Measurements from ENCODE around the gene CCL3.
"Not testable (repeated sequence)": the region's sequence is repeated elsewhere in the genome, so short reads cannot be mapped to it uniquely, and the experiment has no call there.

CCL3 gene

DNA sequence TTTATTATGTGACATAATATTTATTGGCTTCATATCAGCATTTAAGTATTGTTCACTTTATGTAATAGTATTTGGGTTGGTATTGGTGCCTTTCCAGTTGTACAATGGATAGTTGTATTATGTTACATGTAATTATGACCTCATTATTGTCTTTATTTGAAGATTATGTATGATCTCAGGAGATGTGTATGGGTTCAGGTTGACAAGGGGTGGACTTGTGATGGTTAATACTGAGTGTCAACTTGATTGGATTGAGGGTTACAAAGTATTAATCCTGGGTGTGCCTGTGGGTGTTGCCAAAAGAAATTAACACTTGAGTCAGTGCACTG is 25.7 kb upstream of the CCL3 start:
- not testable (repeated sequence) for DNase-seq (ENCODE audit: low read depth)

DNA sequence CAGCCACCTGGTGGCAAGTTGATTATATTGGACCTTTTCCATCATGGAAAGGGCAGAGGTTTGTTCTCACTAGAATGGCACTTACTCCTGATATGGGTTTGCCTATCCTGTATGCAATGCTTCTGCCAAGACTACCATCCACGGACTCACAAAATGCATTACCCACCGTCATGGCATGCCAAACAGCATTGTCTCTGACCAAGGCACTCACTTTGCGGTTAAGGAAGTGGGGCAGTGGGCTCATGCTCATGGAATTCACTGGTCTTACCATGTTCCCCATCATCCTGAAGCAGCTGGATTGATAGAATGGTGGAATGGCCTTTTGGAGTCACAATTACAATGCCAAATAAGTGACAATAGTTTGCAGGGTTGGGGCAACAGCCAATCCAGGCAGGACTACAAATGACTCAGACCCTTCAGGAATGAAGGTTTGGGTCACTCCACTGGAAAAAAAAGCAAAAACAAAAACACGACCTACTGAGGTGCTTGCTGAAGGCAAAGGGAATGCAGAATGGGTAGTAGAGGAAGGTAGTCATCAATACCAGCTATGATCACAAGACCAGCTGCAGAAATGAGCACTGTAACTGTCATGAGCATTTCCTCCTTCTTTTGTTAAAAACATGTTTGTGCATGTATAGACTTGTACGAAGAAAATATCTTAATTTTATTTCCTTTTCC is 25.2 kb upstream of the CCL3 start:
- DNase-seq (ENCODE audit: low read depth) = not testable (repeated sequence)

GRCh38 chr17:36113131-36113530 is 23.2 kb upstream of the CCL3 start:
- DNase-seq (ENCODE audit: low read depth) = not testable (repeated sequence)

- DNase-seq (ENCODE audit: low read depth) = no peak
Observed at GRCh38 chr17:36112572-36112971, 22.6 kb upstream of the CCL3 start.

DNA sequence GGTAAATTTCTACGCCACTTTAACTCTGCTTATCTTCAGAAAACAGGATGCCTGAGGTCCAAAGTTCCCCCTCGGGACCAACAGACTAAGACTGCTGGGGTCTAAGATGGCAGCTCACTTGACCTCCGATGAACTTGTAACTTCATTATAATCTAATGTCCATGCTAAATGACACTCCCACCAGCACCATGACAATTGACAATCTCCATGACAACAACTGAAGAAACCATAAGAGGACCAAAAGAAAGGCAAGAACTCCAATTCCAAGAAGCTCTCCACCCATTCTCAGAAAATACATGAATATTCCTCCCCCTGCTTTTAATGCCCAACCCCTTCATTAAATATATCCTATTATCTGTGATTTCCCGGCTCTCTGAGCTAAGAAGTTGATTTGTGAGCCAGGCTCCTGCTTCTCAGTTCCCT is 21.1 kb upstream of the CCL3 start:
- DNase-seq (ENCODE audit: low read depth) = no peak

DNA sequence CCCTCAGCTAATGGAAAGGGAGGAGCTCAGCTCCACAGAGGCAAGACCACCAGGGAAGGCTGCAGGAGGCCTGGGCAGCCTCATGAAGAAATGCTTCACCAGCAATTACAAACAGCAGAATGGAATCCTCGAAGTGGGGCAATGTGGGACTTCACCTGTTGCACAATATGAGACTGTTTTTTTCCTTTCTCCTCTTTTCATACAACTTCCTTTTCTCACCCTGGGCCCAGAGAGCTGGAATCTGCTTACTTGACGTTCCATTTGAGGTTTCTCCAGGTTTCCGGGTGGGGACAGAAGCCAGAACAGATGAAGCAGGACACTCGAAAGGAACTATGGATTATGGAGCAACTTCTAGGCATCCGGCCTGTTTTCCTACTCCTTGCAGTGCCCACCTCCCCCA is 18.3 kb upstream of the CCL3 start:
- DNase-seq (ENCODE audit: low read depth) = not testable (repeated sequence)

- no peak for DNase-seq (ENCODE audit: low read depth)
Observed at GRCh38 chr17:36107660-36108059, 17.7 kb upstream of the CCL3 start.

DNA sequence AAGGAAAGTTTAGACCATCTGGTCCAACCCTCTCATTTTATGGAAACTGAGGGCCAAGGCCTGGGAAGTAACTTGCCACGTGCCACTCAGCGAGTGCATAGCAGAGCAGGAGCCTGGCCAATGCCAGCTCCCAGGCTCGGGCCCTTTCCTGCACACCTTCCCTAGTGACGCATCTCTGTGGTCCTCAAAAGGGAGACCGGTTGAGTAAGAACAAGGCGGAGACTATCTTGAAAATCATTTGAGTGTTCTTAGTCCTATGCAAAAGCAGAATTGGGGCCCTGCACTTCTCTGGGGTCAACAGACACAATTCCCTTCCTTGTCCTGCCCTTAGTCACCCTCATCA is 16.5 kb upstream of the CCL3 start:
- DNase-seq (ENCODE audit: low read depth) = no peak

DNA sequence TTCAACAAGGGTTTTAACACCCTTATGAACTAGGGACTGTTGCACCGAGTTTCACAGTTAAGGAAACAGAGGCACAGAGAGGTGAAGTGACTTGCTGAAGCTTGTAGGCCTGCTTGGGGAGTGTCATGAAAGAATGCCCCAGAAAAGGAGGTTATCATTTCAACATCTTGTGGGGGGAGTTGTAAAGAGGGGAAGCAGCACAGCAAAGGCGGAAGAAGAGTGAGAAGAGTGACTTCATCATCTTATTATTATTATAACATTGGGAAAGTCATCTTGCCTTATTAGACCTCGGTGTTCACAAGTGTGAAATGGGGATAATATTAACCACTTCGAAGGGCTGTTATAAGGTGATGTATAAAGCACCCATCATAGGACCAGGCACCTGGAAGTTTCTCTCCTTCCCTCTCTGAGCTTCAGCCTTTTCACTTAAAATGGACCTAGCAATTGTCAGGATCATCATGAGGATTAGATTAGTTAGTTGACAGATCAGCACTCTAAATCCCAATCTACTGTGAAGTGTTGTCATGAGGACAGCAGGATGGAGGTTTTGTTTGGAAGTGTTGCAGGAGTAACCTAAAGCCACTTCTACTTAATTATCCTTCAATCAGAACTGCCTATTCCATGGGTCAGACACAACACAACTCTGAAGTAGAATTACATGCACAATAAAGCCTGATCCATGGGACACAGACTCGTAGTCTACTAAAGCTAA is 16.0 kb upstream of the CCL3 start:
- DNase-seq (ENCODE audit: low read depth) = no peak

DNA sequence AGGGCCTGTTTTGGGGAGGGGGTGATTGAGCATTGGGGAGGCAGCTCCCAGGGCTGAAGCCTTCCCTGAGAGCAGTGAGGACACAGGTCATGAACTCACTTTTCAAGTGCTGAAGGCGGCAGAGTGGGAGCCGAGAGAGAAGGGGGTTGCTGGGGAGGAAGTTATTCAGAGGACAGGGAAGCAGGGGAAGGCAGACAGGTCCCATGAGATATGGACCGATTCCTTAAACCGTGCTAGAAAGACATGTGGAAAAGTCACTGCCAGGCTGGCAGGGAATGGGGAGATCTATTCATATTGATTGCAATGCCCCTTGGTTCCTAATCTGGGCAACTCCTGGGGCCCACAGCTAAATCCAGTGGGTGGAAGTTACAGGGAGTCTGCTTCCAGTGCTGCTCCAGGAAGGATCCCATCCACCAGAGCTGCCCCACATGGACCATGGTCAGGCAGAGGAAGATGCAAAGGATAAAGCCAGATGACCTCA is 14.8 kb upstream of the CCL3 start:
- DNase-seq (ENCODE audit: low read depth) = no peak

- DNase-seq (ENCODE audit: low read depth) = not testable (repeated sequence)
Observed at GRCh38 chr17:36104246-36104645, 14.3 kb upstream of the CCL3 start.

GRCh38 chr17:36103401-36103975 is 13.5 kb upstream of the CCL3 start, which contains the start of gene CCL4:
TSS of gene CCL4 (plus strand) at chr17:36103827. CDS start at chr17:36103906, 79 bp downstream.
- peak; percentile 50 for DNase-seq (ENCODE audit: low read depth)

DNA sequence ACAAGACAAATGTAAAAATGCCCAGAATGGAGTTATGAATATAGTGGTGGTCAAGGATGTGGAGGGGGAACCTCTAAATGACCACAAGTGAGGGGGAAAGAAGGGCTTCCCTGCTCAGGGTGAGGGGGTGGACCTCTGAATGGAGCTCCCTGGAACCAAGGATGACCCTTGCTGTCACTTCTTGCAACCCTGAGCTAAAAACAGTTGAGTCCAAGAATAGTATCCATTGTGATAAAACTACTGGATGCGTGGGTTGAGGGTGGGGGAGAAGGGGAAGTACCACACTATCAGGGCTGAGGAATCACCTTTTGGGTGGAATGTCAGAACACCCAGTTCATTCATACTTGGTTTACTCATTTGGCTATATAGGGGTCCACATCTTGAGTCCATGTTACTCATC is 9.1 kb upstream of the CCL3 start:
- not testable (repeated sequence) for DNase-seq (ENCODE audit: low read depth)

DNA sequence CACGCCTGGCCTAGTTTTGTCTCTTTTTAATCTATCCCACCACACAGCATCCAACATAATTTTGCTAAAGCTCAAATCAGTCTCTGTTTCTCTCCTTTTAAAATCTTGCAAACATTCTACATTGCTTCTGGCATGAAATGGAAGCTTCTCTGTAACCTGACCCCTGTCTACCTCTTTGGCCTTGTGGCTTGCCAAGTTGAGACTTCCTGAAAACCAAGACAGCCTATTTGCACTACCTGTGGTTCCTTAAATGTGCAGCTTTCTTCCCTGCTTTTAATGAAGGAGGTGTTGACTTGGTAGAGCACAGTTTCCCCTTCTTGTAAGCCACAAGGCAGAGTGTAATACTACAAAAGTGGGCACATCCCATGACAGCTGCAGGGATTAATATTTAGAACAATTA is 6.0 kb upstream of the CCL3 start:
- DNase-seq (ENCODE audit: low read depth) = no peak

GRCh38 chr17:36094746-36095145 is 4.8 kb upstream of the CCL3 start:
- no peak for DNase-seq (ENCODE audit: low read depth)

DNA sequence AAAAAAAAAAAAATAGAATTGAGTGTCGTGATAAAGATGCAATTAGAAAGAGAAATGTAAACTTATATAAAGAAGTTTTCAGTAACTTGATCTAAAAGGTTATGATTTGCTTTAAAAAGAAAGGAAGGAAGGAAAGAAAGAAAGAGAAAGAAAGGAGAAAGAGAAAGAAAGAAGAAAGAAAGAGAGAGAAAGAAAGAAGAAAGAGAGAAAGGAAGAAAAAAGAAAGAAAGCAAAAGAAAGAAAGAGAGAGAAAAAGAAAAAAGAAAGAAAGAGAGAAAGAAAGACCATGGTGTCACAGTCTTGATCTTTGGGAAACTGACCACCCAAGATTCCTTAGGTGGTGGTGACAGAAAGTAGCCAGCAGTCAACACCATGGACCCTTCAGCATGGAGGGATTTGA is 4.3 kb upstream of the CCL3 start:
- no peak for DNase-seq (ENCODE audit: low read depth)

DNA sequence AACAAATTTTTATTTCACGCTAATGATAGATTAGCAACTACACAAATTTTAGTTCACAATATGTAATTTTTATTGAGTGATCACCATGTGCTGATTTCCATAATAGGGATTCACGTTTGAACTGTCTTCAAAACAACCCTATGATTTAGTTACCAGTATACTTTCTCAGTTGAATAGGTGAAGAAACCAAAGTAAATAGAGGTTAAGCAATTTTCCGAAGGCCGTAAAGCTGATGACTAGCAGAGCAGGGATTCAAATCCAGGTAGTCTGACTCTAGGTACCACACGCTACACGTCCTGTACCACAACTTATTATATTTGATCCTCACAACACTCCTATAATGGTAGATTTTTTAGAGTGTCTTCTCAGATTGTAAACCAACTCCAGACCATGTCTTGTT is 2.8 kb upstream of the CCL3 start:
- DNase-seq (ENCODE audit: low read depth) = not testable (repeated sequence)

DNA sequence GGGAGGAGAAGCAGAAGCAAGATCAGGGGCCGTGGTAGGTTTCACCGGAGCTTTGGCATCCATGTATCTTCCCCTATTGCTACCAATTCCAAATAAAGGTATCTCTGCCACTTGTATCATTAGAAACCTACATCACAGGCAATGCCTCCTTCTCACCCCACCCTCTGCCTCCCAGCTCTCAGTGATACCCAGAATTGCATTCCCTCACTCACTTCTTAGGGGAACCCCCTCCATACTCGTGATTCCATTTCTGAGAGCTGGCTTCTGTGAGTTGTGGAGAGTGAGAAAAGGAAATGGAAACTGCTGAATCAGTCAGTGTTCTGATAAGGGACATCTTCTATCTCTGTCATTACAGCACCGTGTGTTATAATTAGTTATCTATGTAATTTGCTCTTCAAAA is 2.3 kb upstream of the CCL3 start:
- DNase-seq (ENCODE audit: low read depth) = no peak

DNA sequence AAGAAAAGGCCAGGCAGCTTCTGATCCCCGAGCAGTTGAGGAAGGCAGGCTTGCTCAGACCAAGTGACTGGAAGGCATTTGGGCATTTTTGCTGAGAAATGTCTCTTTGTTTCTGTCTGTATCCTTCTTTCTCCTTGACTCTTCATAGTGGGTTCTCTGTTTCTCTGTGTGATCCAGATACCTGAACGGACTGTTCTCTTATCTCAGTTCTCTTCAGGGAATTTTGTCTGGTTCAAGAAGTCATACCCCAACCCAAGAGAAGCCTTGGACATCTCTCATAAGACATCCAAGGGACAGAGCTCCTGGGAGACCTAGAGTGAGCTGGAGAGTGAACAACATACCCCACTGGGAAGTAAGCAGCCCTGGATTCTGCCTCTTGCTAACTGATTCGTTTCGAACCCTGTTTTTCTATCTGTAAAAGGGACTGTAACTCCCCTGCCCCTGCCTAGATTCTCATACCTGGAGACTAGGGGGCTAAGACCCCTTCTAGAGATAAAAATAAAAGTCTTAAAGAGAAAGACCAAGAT is 541 bp downstream of the CCL3 start:
- DNase-seq (ENCODE audit: low read depth) = no peak

DNA sequence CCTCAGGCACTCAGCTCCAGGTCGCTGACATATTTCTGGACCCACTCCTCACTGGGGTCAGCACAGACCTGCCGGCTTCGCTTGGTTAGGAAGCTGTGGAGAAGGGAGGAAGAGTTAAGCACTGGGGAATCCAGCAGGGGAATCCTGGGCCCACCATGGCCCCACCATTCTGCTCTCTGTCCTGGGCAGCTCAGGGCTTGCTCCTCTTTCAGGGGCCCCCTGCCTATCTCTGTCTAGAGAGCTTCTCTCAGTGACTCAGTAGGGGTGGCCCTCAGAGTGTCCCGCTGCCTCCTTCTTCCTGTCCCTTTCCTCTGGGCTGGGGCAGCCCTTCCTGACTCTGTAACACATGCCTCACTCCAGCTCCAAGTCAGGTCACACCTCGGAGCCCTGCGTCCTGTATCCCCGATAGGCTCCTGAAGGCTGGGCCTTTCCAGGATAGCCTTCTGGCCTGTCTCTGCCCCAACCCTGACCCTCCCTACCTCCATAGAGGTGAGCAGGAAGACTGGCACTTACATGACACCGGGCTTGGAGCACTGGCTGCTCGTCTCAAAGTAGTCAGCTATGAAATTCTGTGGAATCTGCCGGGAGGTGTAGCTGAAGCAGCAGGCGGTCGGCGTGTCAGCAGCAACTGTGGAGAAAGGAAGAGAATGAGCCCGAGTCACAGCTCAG is 1.1 kb downstream of the CCL3 start:
- DNase-seq (ENCODE audit: low read depth) = no peak

- not testable (repeated sequence) for DNase-seq (ENCODE audit: low read depth)
Observed at GRCh38 chr17:36087897-36088572, 1.9 kb downstream of the CCL3 start.

GRCh38 chr17:36087471-36087870 is 2.5 kb downstream of the CCL3 start:
- DNase-seq (ENCODE audit: low read depth) = not testable (repeated sequence)
